Brain pericyte (primary cell): ENCODE measurements around the gene DNASE1L3.

Source experiments
- DNase-seq: peaks from one replicate; pipeline ENCODE4 v3.0.0-alpha.2; 2012; ENCODE audit warnings: low read depth, low spot score

Gene DNASE1L3

DNA sequence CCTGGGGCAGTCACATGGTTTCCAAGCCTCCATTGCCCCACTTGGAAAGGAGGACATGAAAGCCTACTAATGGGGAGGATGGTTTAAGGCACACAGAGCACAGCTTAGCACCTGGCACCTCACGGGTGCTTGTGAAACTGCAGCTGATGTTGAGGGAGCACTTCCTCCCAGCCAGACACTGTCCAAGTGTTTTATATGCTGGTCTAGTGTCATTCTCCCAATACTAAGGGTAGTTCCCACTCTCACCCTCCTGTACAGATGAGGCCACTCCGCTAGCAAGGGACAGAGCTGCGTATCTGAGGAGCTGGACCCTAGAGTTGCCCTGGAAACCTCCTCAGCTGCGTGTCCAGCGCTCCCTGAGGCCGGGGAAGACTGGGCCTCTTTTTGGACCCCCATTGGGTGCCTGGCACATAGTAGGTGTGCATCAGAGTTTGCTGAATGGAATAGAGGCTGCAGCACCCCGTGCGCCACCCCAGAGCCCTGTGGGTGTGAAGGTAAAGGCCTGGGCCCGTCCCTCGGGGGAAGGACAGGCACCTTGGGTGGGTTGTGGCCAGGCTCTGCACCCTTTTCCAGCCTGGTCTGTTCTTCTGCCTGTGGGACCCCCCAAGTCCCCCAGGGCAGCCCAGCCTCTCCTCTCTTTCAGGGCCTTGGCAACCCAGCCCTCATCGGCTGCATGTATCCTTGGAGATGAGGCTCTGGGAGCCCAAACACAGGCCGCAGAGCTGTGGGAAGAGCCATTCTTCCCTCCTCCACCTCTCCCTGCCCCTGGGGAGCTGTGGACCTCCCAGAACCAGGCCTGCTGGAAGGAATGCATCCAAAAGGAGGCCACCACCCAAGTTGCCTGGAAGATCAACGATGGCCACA lies 31.3 kb downstream of the DNASE1L3 start:
- DNase-seq: no peak

- DNase-seq: no peak
These were observed 32.1 kb downstream of the DNASE1L3 start for GRCh38 chr3:58178528-58179234.

- DNase-seq: no peak
These were observed 32.8 kb downstream of the DNASE1L3 start for GRCh38 chr3:58177747-58178527.

GRCh38 chr3:58176827-58177489 lies 33.8 kb downstream of the DNASE1L3 start:
- no peak for DNase-seq

DNA sequence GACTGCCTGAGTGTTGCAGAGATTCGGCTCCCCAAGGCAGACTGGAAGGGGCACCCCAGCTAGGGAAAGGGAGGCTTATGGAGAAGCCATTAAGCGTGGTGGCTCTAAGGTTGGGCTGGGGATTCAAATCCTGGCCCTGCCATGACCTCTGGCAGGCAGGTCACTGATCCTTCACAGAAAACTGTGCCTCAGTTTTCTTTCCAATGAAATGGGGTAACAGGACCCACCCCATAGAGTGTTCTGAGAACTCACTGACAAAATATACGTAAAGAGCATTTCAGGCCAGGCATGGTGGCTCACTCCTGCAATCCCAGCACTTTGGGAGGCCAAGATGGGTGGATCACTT lies 34.6 kb downstream of the DNASE1L3 start:
- DNase-seq: no peak

DNA sequence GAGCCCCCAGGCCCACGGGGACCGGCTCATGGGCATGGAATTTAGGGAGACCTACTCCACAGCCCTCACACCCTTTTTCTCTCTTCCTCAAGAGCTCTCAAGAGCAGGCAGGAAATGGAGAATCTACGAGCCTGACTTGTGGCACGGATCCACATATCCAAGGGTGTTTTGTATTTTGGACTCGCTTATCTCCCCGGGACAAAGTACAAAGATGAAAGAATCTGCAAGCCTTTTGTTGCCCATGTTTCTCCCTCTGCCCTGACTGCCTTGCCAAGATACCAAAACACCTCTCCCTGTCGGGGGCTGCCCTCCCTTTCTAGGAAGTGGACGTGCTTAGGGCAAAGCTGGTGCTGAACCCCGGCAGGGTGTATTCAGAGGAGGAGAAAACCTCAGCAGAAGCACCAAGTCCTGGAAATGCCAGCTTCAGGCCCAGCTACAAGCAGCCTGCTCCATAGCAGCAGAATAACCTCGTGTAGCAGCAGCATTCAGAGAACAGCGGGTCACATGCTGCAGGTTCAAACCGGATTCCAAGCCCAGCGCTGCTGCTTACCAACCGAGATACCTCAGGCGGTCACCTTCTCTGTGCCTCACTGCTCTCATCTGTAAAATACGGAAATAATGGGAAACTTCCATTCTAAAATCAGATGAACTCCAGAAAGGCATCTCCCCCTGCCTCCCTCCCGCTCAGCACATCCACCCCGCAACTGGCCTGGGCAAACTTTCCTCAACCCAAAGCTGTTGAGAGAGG lies 35.2 kb downstream of the DNASE1L3 start:
- no peak for DNase-seq

- no peak for DNase-seq
These were observed 35.7 kb downstream of the DNASE1L3 start for GRCh38 chr3:58175187-58175436.

GRCh38 chr3:58173669-58174398 lies 36.9 kb downstream of the DNASE1L3 start:
- DNase-seq: no peak

- DNase-seq: no peak
These were observed 37.6 kb downstream of the DNASE1L3 start for GRCh38 chr3:58173029-58173668.

DNA sequence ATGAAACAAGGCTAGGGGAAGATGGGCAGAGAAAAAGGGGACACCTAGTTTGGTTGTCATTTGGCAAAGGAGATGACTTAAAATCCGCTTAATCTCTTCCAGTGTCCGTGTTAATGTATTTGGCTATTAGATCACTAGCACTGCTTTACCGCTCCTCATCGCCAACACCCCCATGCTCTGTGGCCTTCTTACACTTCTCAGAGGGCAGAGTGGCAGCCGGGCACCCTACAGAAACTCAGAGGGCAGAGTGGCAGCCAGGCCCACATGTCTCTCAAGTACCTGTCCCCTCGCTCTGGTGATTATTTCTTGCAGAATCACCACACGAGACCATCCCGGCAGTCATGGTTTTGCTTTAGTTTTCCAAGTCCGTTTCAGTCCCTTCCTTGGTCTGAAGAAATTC lies 39.6 kb downstream of the DNASE1L3 start:
- DNase-seq: no peak

- DNase-seq: no peak
These were observed 40.4 kb downstream of the DNASE1L3 start for GRCh38 chr3:58170376-58170775.

DNA sequence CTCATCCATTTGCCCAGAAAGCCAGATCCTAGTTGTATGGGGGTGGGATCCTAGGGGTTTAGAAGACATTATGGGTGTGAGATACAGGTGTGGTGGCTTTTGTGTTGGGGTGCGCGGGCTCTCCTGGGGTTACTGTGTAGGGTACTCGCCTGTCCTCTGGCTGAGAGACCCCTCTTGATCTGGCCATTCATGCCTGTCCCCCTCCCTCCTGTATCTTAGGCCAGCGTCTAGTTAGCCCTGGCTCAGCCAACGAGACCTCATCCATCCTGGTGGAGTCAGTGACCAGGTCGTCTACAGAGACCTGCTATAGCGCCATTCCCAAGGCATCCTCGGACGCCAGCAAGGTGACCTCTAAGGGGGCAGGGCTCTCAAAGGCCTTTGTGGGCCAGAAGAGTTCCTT lies 41.4 kb downstream of the DNASE1L3 start:
- DNase-seq: no peak

GRCh38 chr3:58168498-58168897 lies 42.3 kb downstream of the DNASE1L3 start:
- no peak for DNase-seq

DNA sequence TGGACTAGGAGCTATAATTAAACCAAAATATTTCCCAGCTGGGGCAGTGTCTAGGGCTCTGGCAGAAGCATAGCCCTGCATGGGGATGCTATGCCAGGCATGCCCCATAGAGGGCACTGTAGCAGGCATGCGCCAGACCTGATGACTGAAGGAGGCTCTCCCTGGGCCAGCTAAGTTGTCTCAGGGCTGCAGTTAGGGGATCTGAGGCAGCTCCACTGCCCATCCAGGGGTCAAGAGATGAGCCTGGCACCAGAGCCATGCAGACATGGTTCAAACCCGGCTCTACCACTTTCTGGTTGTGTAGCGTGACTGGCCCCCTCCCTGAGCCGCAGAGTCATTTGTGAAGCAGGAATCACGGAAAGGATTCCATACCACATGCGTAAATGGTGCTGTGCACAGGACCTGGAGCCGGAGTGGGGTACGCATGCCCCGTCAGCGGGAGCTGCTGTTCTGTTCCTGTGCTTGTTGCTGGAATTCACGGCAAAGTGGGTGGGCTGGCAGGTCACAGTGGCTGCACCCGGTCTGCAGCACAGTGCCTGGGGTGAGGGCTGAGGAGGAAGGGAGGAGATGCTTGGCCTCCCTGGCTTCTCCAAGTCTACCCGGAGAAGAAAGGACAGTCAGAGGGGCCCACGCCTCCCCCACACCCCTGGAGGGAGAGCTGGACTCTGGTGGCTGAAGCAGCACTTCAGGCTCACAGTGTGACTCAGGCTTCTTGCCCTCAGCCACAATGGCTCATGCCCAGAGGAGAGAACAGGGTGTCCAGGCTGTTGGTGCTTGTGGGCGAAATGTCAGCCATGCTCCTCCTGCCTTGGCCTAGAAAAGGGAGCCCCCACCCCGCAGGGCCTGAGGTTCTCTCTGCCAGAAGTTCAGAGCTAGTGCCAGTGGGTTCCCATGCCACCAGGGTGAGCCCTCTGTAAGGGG lies 43.1 kb downstream of the DNASE1L3 start:
- DNase-seq: no peak

- peak; percentile 93 for DNase-seq
These were observed 45.6 kb downstream of the DNASE1L3 start for GRCh38 chr3:58164906-58165821.

DNA sequence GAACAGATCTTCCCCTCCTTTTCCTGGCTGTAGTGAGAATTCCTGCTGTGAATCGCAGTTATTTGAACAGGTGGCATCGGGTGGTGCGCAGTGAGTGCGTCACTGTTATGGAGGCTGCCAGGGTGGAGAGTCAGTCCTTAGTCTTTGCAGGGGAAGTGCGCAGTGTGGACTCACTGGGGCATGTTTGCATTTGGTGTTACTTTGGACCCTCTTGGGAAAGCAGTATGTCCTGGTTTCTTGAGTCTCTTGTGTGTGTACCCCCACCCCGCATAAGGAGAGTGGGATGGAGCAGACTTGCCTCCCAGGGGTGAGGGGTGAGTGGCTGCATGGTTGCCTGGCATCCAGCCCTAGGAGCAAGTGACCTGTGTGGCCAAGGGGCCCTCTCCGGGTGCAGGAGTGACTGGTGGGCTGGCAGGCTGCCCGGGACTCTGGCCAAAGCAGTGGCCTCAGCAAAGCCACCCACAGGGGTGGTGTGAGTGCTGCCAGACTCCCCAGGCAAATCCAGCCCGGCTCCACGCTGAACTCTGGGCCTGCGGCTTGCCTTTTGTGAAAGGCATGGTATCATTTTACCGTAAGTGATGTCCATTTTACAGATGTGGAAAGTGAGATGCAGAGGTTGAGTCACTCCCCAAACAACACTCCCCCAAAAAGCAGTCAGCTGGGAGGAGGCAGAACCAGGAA lies 46.4 kb downstream of the DNASE1L3 start:
- peak; percentile 96 for DNase-seq

- DNase-seq: no peak
These were observed 47.5 kb downstream of the DNASE1L3 start for GRCh38 chr3:58163234-58163633.
